ENCODE measurements around the gene SCTR.

SCTR gene

DNA sequence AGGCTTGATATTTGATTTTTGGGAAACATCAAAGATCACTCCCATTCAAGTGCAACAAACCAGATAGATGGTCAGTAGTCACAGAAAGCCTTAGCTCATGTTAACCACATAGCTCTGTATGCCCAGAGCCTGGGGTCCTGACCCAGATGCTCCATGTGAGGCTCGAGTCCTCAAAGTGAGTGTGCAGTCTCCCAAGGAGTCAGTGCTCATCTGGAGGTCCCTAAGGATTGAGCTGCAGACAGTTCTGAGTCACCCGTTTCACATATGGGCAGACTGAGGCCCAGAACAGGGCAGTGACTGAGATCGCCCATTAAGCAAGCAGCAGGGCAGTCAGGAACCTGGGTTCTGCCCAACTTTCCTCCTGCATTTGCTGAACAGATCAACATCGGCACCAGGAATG is 83.4 kb downstream of the SCTR start:
- DNase-seq: no peak

DNA sequence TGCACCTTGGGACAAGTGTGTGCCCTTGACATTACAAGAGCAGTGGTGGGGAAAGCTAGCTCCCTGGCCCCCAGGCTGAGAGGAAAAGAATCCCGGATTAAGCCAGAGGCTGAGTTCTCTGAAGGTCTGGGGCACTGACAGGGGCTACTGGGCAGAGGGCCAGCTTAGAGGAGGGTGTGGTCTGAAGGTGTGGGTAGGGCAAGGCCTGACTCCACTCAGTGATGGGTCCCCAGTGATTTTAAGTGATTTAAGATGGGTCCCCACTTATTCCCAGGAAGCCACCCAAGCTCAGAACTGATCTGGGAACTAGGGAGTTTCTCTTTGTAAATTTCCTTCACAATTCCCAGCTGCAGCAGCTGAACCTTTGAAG is 83.8 kb downstream of the SCTR start:
- DNase-seq: no peak

- DNase-seq: no peak
These were observed 84.4 kb downstream of the SCTR start for GRCh38 chr2:119439574-119440500.

DNA sequence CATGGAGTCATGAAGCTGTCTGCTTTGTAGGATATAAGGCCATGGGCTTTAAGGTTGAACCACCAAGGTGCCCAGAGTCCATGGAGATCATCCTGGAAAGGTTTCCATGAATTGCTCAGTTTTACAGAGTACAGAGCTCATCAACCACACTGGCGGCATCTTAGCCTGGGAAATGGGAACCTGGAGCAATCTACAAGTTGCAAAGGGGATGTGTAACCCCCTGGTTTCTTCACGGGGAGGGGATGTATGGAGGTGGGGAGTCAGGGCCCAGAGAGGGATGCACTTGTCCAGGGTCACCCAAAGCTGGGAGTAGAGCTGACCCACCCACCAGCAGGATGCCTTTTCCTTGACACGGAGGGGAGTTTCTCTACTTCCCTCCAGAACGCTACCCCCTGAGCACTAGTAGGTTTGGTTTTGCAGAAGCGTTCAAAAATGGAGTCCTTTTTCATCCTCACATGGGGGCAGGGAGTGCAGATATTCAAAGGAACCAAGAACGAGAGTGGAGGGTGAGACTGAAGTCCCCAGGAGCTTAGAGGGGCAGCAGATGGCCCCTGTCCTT is 85.5 kb downstream of the SCTR start:
- no peak for DNase-seq

DNA sequence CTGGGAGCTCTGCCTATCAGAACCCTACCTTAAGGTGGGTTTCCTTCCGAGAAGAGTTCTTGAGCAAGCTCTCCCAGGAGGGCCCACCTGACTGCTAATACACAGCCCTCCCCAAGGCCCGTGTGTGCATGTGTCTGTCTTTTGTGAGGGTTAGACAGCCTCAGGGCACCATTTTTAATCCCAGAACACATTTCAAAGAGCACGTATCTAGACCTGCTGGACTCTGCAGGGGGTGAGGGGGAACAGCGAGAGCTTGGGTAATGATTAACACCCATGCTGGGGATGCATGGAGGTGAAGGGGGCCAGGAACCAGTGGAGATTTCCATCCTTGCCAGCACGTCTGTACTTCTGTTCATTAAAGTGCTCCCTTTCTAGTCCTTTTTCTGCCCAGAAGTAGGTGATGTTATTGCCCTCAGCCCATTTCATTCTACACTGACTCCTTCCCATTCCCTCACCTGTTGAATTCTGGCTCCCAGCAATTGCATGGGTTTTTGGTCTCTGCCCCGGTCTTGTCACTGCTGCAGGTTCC is 86.1 kb downstream of the SCTR start:
- no peak for DNase-seq

DNA sequence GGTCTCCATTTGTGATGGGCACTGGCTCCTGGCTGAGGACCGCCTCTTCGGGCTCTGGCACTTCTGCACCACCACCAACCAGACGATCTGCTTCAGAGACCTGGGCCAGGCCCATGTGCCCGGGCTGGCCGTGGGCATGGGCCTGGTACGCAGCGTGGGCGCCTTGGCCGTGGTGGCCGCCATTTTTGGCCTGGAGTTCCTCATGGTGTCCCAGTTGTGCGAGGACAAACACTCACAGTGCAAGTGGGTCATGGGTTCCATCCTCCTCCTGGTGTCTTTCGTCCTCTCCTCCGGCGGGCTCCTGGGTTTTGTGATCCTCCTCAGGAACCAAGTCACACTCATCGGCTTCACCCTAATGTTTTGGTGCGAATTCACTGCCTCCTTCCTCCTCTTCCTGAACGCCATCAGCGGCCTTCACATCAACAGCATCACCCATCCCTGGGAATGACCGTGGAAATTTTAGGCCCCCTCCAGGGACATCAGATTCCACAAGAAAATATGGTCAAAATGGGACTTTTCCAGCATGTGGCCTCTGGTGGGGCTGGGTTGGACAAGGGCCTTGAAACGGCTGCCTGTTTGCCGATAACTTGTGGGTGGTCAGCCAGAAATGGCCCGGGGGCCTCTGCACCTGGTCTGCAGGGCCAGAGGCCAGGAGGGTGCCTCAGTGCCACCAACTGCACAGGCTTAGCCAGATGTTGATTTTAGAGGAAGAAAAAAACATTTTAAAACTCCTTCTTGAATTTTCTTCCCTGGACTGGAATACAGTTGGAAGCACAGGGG is 87.1 kb downstream of the SCTR start:
- no peak for DNase-seq

- no peak for DNase-seq
These were observed 88.4 kb downstream of the SCTR start for GRCh38 chr2:119435953-119436297.

GRCh38 chr2:119435081-119435952 is 89.0 kb downstream of the SCTR start:
- no peak for DNase-seq

DNA sequence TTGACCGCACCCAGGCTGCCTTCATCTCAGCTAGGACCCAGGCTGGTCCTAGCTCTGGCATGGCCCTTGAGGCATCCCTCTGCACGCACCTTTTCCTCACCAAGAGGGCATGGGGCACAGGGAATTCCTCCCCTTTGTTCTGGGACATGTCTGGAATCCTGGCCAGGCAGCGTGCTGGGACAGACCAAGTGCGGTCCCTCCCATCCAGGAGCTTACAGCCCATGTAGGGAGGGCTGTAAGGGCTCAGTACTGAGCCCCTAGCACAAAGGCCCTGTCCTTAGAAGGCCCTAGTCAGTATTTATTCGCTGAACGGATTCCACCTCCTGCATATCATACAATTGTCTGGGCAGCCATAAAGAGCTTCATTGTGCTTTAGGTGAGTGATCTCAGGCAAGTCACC is 89.6 kb downstream of the SCTR start:
- no peak for DNase-seq

DNA sequence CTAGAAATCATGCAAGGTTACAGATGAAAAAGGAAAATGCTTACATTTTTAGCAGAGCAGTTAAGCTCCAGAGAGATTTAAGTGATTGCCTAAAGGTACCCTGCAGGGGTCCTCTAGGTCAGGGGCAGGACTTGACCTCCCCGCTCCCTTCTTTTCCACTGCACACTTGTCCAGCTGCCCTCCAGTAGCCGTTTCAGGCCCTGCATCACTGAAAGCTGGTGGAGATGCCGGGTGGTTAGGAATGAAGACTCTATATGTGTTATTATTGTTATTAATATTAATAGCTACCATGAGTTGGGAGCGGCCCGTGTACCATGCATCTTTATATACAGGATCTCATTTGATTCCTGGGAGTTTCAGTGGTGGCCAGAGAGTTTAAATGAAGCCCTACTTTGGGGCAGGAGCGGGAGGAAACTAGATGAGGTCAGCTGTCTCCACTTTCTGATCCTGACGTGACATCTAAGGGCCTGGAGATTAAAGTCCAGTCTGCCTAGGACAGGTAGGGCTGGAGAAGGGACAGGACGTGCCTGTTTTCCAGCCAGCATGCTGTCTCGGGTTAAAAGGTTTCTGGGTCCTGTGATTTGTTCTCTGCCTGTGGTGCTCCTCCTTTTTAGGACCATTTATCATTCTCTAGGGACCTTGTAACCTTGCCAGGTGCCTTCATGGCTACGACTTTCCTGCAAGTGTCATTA is 90.5 kb downstream of the SCTR start:
- no peak for DNase-seq

GRCh38 chr2:119432851-119433522 is 91.3 kb downstream of the SCTR start:
- DNase-seq: no peak

DNA sequence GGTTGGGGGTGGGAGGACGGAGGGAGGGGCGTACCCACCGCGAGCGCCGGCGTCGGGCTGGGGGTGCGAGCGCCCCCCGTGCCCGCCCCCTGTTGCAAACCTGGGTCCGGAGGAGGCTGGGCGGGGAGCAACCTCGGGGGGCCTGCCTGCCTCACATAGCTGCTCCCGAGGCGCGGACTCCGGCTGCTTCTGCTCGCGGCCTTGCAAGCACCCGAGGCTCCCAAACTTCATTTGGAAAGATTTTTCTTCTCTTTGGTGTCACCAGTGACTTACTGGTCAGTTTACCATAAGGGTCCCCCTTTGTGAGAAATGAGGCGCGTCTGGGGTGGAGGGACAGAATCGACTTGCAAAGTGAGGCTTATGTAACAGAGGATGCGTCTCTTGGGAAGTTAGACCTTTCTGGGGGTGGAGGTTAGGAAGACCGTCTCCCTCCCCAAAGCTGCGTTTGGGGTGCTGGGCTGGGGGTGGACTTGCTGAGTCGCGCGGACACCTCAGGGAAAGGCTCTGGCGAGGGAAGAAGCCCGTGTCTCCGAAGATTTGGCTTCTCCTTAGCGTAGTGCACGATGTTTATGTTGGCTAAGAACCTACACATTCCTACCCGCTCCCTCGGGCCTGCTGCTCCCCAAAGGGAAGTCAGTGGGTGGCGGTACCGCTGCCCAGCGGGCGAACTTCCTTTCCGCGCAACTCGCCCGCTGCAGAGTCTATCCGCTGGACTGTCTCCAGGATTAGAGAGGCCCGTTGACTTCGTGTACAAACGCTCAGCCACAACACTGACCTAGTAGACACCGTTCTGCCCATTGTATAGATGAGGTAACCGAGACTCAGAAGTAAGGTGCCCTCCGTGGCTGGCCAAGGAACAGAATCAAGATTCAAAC is 92.1 kb downstream of the SCTR start:
- no peak for DNase-seq

GRCh38 chr2:119431155-119431975 is 92.9 kb downstream of the SCTR start, which contains the start of gene TMEM37:
Gene TMEM37 (plus strand): TSS chr2:119431854. CDS start chr2:119431904, 50 bp downstream.
- DNase-seq: peak; percentile 62

DNA sequence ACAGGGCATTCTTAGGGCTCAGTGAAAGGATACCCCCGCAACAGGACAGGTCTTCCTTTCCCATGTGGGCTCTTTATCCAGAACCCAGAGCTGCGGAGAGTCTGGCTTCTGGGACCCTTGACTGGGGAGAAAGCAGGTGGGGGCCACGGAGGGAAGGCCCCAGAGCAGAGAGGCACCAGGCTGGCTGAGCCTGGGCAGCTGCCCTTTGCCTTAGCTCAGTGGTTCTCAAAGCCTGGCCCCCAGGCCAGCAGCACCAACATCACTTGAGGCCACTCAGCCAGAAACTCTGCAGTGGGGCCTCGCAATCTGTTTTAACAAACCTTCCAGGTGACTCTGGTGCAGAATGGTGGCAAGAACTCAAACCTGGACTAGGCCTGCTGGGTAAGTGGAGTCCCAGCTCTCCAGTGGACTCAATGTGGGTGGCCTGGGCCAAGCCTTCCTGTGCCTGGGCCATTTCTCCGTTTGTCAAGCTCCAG is 94.2 kb downstream of the SCTR start:
- DNase-seq: no peak

GRCh38 chr2:119429225-119429981 is 94.9 kb downstream of the SCTR start:
- no peak for DNase-seq

GRCh38 chr2:119428488-119429224 is 95.6 kb downstream of the SCTR start:
- no peak for DNase-seq

DNA sequence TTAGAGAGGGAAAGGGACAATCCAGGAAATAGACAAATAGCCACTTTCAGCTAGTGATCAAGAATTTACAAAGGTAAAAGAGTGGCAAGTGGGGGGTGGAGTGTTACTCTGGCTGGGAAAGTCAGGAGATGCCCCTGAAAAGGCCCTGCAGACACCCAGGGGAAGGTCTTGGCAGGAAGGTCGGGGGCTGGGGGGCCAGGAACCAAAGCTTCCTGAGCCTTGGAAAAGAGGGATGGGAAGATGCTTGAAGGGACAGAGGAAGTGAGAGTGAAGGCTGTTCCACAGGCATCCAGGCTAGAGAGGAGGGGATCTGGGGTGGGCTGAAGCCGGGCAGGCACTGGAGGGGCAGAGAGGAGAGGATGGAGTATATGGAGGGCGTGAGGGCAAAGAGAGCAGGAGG is 96.5 kb downstream of the SCTR start:
- DNase-seq: no peak
